ENCODE data around the gene SPEG. TPM values are rescaled to one million over a fixed set of nuclear protein-coding genes. Genes with fewer than 3 reads are reported as not detected.

SPEG gene
- total RNA-seq, 1 donor from 2014 or later, result under 0.01 TPM

GRCh38 chr2:219459460-219460311 is 25.0 kb downstream of the SPEG start:
- DNase-seq (ENCODE audit: low read depth in 2 of 2), result peak; percentile 12 to 40

- no peak for DNase-seq (ENCODE audit: low read depth in 2 of 2)
Measured at GRCh38 chr2:219460424-219460926, 25.8 kb downstream of the SPEG start.

- DNase-seq (ENCODE audit: low read depth in 2 of 2), result no peak
Measured at GRCh38 chr2:219461047-219461514, 26.4 kb downstream of the SPEG start.

- DNase-seq (ENCODE audit: low read depth in 2 of 2), result no peak
Measured at GRCh38 chr2:219461669-219462068, 27.0 kb downstream of the SPEG start.

- no peak for DNase-seq (ENCODE audit: low read depth in 2 of 2)
Measured at GRCh38 chr2:219462349-219462748, 27.7 kb downstream of the SPEG start.

GRCh38 chr2:219464286-219465032 is 29.8 kb downstream of the SPEG start:
- no peak for DNase-seq (ENCODE audit: low read depth in 2 of 2)

GRCh38 chr2:219465659-219466561 is 31.3 kb downstream of the SPEG start:
- no peak for DNase-seq (ENCODE audit: low read depth in 2 of 2)

GRCh38 chr2:219466816-219467735 is 32.4 kb downstream of the SPEG start:
- DNase-seq (ENCODE audit: low read depth in 2 of 2), result no peak

- DNase-seq (ENCODE audit: low read depth in 2 of 2), result no peak
Measured at GRCh38 chr2:219467736-219468075, 33.1 kb downstream of the SPEG start.

- no peak for DNase-seq (ENCODE audit: low read depth in 2 of 2)
Measured at GRCh38 chr2:219468410-219469185, 34.0 kb downstream of the SPEG start.

- no peak for DNase-seq (ENCODE audit: low read depth in 2 of 2)
Measured at GRCh38 chr2:219469186-219469724, 34.6 kb downstream of the SPEG start.

GRCh38 chr2:219470429-219470828 is 35.8 kb downstream of the SPEG start:
- no peak for DNase-seq (ENCODE audit: low read depth in 2 of 2)

- no peak for DNase-seq (ENCODE audit: low read depth in 2 of 2)
Measured at GRCh38 chr2:219471476-219472371, 37.1 kb downstream of the SPEG start.

- no peak for DNase-seq (ENCODE audit: low read depth in 2 of 2)
Measured at GRCh38 chr2:219472629-219473187, 38.1 kb downstream of the SPEG start.

GRCh38 chr2:219473511-219473910 is 38.9 kb downstream of the SPEG start:
- no peak for DNase-seq (ENCODE audit: low read depth in 2 of 2)

- DNase-seq (ENCODE audit: low read depth in 2 of 2), result no peak
Measured at GRCh38 chr2:219474285-219475060, 39.8 kb downstream of the SPEG start.

- DNase-seq (ENCODE audit: low read depth in 2 of 2), result no peak
Measured at GRCh38 chr2:219475278-219475677, 40.6 kb downstream of the SPEG start.

Measured in dermis microvascular lymphatic vessel endothelial cell (primary cell).